Progenitor cell of endocrine pancreas (in vitro differentiated cells): ENCODE data around the gene TNRC6B. TPM values are rescaled to one million over a fixed set of nuclear protein-coding genes. Genes with fewer than 3 reads are reported as not detected.
A peak's percentile ranks its signal among the peaks of the same experiment; 100 is the strongest.

ENCODE experiments used
- DNase-seq: peaks from one replicate; pipeline ENCODE4 v3.0.0; 2021; ENCODE audit warnings: low spot score; ENCODE audit not compliant: unreplicated experiment
- H3K27ac Mint-ChIP-seq: 2 replicates; pipeline ENCODE4 v1.8.0; 2021; ENCODE audit warnings: mild to moderate bottlenecking, moderate library complexity, mixed read lengths
- H3K27me3 Mint-ChIP-seq: 2 replicates; pipeline ENCODE4 v1.8.0; 2021; ENCODE audit warnings: mixed read lengths
- H3K36me3 Mint-ChIP-seq: 2 replicates; pipeline ENCODE4 v1.8.0; 2022; ENCODE audit warnings: mixed read lengths; ENCODE audit not compliant: insufficient read depth
- H3K4me1 Mint-ChIP-seq: 2 replicates; pipeline ENCODE4 v1.8.0; 2021; ENCODE audit warnings: low read depth, mixed read lengths
- H3K4me3 Mint-ChIP-seq: 2 replicates; pipeline ENCODE4 v1.8.0; 2021; ENCODE audit warnings: low read depth, mild to moderate bottlenecking, moderate library complexity, mixed read lengths
- H3K9me3 Mint-ChIP-seq: 2 replicates; pipeline ENCODE4 v1.8.0; 2021; ENCODE audit warnings: low read depth, mixed read lengths
- CTCF ChIP-seq: fragments of 200-600 bp; sonication (generic); IDR thresholded peaks from one replicate; pipeline ENCODE4 v1.5.0; 2021; ENCODE audit warnings: antibody characterized with exemption, mild to moderate bottlenecking; ENCODE audit not compliant: unreplicated experiment
- total RNA-seq: library from RNA; stranded (reverse); gene quantifications from 2 replicates; pipeline ENCODE4 v1.2.1, GENCODE V29; 2021

Gene TNRC6B
- total RNA-seq, 1 donor from 2014 or later, result 73.2 TPM

GRCh38 chr22:40385036-40385782 lies 207.5 kb downstream of the TNRC6B start:
- no peak for DNase-seq
- no peak for TF ChIP-seq CTCF
- H3K4me1 Mint-ChIP-seq, result peaks cover 33% of the 10 kb centered on the region
- no peaks in the 10 kb centered on the region for H3K27me3 Mint-ChIP-seq
- peak overlapping the region; percentile 46 for H3K27ac Mint-ChIP-seq
- H3K9me3 Mint-ChIP-seq, result no peaks in the 10 kb centered on the region
- H3K4me3 Mint-ChIP-seq, result no peak overlapping the region
- peaks cover 2% of the 10 kb centered on the region for H3K36me3 Mint-ChIP-seq

Other genes starting within 250 kb of the TNRC6B start
- not detected in 2 replicates for gene TMA7B, start 217.5 kb upstream of the TNRC6B start, total RNA-seq
- 19.8 and 21.3 TPM in 2 replicates for gene FAM83F, start 183.0 kb upstream of the TNRC6B start, total RNA-seq
- 83.0 and 85.0 TPM in 2 replicates for gene ADSL, start 168.6 kb downstream of the TNRC6B start, total RNA-seq
- gene SGSM3, start 192.7 kb downstream of the TNRC6B start, total RNA-seq, result 106 and 117 TPM in 2 replicates